ENCODE measurements around the gene CA10.

DNA sequence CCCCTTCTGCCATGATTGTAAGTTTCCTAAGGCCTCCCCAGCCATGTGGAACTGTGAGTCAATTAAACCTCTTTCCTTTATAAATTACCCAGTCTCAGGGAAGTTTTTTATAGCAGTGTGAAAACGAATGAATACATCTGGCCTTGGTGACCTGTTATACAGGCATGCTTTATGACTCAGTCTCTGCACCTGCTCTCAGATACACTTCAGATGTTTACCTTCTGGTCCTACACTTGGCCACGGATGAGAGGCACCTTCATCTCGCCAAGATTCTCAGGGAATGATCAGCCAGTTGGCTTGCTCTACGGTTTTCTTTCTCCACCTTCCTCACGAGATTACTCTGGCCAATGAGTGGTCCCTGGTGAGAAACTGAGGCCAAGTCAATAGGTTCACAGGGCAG lies 304.7 kb downstream of the CA10 start:
- no peak for TF ChIP-seq POLR2AphosphoS5 (IDR thresholded peaks at IDR 0.05; ENCODE audit: low read depth, low read length)
- TF ChIP-seq, protein P1, sequence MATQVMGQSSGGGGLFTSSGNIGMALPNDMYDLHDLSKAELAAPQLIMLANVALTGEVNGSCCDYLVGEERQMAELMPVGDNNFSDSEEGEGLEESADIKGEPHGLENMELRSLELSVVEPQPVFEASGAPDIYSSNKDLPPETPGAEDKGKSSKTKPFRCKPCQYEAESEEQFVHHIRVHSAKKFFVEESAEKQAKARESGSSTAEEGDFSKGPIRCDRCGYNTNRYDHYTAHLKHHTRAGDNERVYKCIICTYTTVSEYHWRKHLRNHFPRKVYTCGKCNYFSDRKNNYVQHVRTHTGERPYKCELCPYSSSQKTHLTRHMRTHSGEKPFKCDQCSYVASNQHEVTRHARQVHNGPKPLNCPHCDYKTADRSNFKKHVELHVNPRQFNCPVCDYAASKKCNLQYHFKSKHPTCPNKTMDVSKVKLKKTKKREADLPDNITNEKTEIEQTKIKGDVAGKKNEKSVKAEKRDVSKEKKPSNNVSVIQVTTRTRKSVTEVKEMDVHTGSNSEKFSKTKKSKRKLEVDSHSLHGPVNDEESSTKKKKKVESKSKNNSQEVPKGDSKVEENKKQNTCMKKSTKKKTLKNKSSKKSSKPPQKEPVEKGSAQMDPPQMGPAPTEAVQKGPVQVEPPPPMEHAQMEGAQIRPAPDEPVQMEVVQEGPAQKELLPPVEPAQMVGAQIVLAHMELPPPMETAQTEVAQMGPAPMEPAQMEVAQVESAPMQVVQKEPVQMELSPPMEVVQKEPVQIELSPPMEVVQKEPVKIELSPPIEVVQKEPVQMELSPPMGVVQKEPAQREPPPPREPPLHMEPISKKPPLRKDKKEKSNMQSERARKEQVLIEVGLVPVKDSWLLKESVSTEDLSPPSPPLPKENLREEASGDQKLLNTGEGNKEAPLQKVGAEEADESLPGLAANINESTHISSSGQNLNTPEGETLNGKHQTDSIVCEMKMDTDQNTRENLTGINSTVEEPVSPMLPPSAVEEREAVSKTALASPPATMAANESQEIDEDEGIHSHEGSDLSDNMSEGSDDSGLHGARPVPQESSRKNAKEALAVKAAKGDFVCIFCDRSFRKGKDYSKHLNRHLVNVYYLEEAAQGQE (IDR thresholded peaks at IDR 0.05; ENCODE audit: insufficient read depth in 1 of 2, low read depth in 2 of 2, low read length in 2 of 2): no peak

Measured in PFSK-1 (cell line).